ENCODE data around the gene DDRGK1.

- TF ChIP-seq TARDBP (IDR thresholded peaks at IDR 0.05) = no peak
- TF ChIP-seq FOXK2 (IDR thresholded peaks at IDR 0.05) = no peak
- no peak for TF ChIP-seq FOXM1 (IDR thresholded peaks at IDR 0.05; ENCODE audit: borderline replicate concordance)
- no peak for TF ChIP-seq FOXA1 (IDR thresholded peaks at IDR 0.05)
- no peak for TF ChIP-seq SUZ12 (IDR thresholded peaks at IDR 0.05)
- TF ChIP-seq HDGF (IDR thresholded peaks at IDR 0.05; ENCODE audit: borderline replicate concordance) = no peak
- no peak for TF ChIP-seq ELF4 (IDR thresholded peaks at IDR 0.05)
- no peak for TF ChIP-seq SP1 (IDR thresholded peaks at IDR 0.05)
- TF ChIP-seq ARNT (IDR thresholded peaks at IDR 0.05) = no peak
- no peak for TF ChIP-seq ZNF384 (IDR thresholded peaks at IDR 0.05)
- TF ChIP-seq CTBP1 (IDR thresholded peaks at IDR 0.05; ENCODE audit: borderline replicate concordance) = no peak
- no peak for TF ChIP-seq BHLHE40 (IDR thresholded peaks at IDR 0.05; ENCODE audit: borderline replicate concordance)
- TF ChIP-seq PKNOX1 (IDR thresholded peaks at IDR 0.05) = no peak
- no peak for TF ChIP-seq LEF1 (IDR thresholded peaks at IDR 0.05; ENCODE audit: borderline replicate concordance)
These were observed 41.2 kb upstream of the DDRGK1 start for GRCh38 chr20:3245711-3246110.
